Measurements from ENCODE around the gene PCBP4.

PCBP4 gene

GRCh38 chr3:51974277-51974962 is 7.2 kb upstream of the PCBP4 start:
- Histone ChIP-seq H3K9me3 (ENCODE audit: control insufficient read depth in 2 of 2, low read length in 2 of 2) (no peaks in the 10 kb centered on the region), H3K27ac (ENCODE audit: low read depth in 2 of 2, low read length in 2 of 2) (peak overlapping the region; percentile 87 to 95), H3K4me3 (ENCODE audit: low read length in 2 of 2) (peak overlapping the region; percentile 90 to 95), H3K9ac (ENCODE audit: low read depth in 1 of 2, low read length in 2 of 2) (peak overlapping the region; percentile 92 to 96), H3K27me3 (ENCODE audit: control insufficient read depth in 2 of 2, insufficient read depth in 2 of 2, low read length in 2 of 2) (no peaks in the 10 kb centered on the region), H3K4me1 (ENCODE audit: control insufficient read depth in 2 of 2, insufficient read depth in 2 of 2, low read length in 2 of 2) (peaks cover 16 to 18% of the 10 kb centered on the region in 2 donors), H3K36me3 (ENCODE audit: control insufficient read depth in 2 of 2, insufficient read depth in 2 of 2, low read length in 2 of 2) (peaks cover 0 to 4% of the 10 kb centered on the region in 2 donors)

GRCh38 chr3:51971350-51971749 is 4.1 kb upstream of the PCBP4 start:
- peaks cover 25 to 28% of the 10 kb centered on the region in 2 donors for H3K4me1 ChIP-seq (ENCODE audit: control insufficient read depth in 2 of 2, insufficient read depth in 2 of 2, low read length in 2 of 2)
- H3K36me3 ChIP-seq (ENCODE audit: control insufficient read depth in 2 of 2, insufficient read depth in 2 of 2, low read length in 2 of 2): peaks cover 0 to 4% of the 10 kb centered on the region in 2 donors
- H3K27ac ChIP-seq (ENCODE audit: low read depth in 2 of 2, low read length in 2 of 2): no peak overlapping the region
- no peak overlapping the region for H3K4me3 ChIP-seq (ENCODE audit: low read length in 2 of 2)
- no peaks in the 10 kb centered on the region for H3K27me3 ChIP-seq (ENCODE audit: control insufficient read depth in 2 of 2, insufficient read depth in 2 of 2, low read length in 2 of 2)
- no peak overlapping the region for H3K9ac ChIP-seq (ENCODE audit: low read depth in 1 of 2, low read length in 2 of 2)
- H3K9me3 ChIP-seq (ENCODE audit: control insufficient read depth in 2 of 2, low read length in 2 of 2): no peaks in the 10 kb centered on the region

GRCh38 chr3:51970606-51971300 is 3.5 kb upstream of the PCBP4 start:
- H3K4me1 ChIP-seq (ENCODE audit: control insufficient read depth in 2 of 2, insufficient read depth in 2 of 2, low read length in 2 of 2): peaks cover 22 to 27% of the 10 kb centered on the region in 2 donors
- no peak overlapping the region for H3K9ac ChIP-seq (ENCODE audit: low read depth in 1 of 2, low read length in 2 of 2)
- no peak overlapping the region for H3K27ac ChIP-seq (ENCODE audit: low read depth in 2 of 2, low read length in 2 of 2)

GRCh38 chr3:51969841-51970240 is 2.6 kb upstream of the PCBP4 start:
- Histone ChIP-seq H3K4me3 (ENCODE audit: low read length in 2 of 2) (no peak overlapping the region), H3K27me3 (ENCODE audit: control insufficient read depth in 2 of 2, insufficient read depth in 2 of 2, low read length in 2 of 2) (no peaks in the 10 kb centered on the region), H3K36me3 (ENCODE audit: control insufficient read depth in 2 of 2, insufficient read depth in 2 of 2, low read length in 2 of 2) (peaks cover 0 to 4% of the 10 kb centered on the region in 2 donors), H3K9me3 (ENCODE audit: control insufficient read depth in 2 of 2, low read length in 2 of 2) (no peaks in the 10 kb centered on the region), H3K9ac (ENCODE audit: low read depth in 1 of 2, low read length in 2 of 2) (no peak overlapping the region), H3K4me1 (ENCODE audit: control insufficient read depth in 2 of 2, insufficient read depth in 2 of 2, low read length in 2 of 2) (peaks cover 19 to 22% of the 10 kb centered on the region in 2 donors), H3K27ac (ENCODE audit: low read depth in 2 of 2, low read length in 2 of 2) (no peak overlapping the region)

More at GRCh38 chr3:51970606-51971300, 3.5 kb upstream of the PCBP4 start:
- peaks cover 0 to 4% of the 10 kb centered on the region in 2 donors for H3K36me3 ChIP-seq (ENCODE audit: control insufficient read depth in 2 of 2, insufficient read depth in 2 of 2, low read length in 2 of 2)
- H3K27me3 ChIP-seq (ENCODE audit: control insufficient read depth in 2 of 2, insufficient read depth in 2 of 2, low read length in 2 of 2): no peaks in the 10 kb centered on the region
- H3K4me3 ChIP-seq (ENCODE audit: low read length in 2 of 2): no peak overlapping the region
- H3K9me3 ChIP-seq (ENCODE audit: control insufficient read depth in 2 of 2, low read length in 2 of 2): no peaks in the 10 kb centered on the region

GRCh38 chr3:51968883-51969678 is 1.8 kb upstream of the PCBP4 start:
- Histone ChIP-seq H3K4me1 (ENCODE audit: control insufficient read depth in 2 of 2, insufficient read depth in 2 of 2, low read length in 2 of 2) (peaks cover 11 to 14% of the 10 kb centered on the region in 2 donors), H3K9me3 (ENCODE audit: control insufficient read depth in 2 of 2, low read length in 2 of 2) (no peaks in the 10 kb centered on the region), H3K27ac (ENCODE audit: low read depth in 2 of 2, low read length in 2 of 2) (no peak overlapping the region), H3K9ac (ENCODE audit: low read depth in 1 of 2, low read length in 2 of 2) (no peak overlapping the region), H3K36me3 (ENCODE audit: control insufficient read depth in 2 of 2, insufficient read depth in 2 of 2, low read length in 2 of 2) (peaks cover 0 to 4% of the 10 kb centered on the region in 2 donors), H3K4me3 (ENCODE audit: low read length in 2 of 2) (no peak overlapping the region), H3K27me3 (ENCODE audit: control insufficient read depth in 2 of 2, insufficient read depth in 2 of 2, low read length in 2 of 2) (no peaks in the 10 kb centered on the region)

- H3K36me3 ChIP-seq (ENCODE audit: control insufficient read depth in 2 of 2, insufficient read depth in 2 of 2, low read length in 2 of 2): peaks cover 0 to 4% of the 10 kb centered on the region in 2 donors
- H3K27me3 ChIP-seq (ENCODE audit: control insufficient read depth in 2 of 2, insufficient read depth in 2 of 2, low read length in 2 of 2): no peaks in the 10 kb centered on the region
- peaks cover 7 to 13% of the 10 kb centered on the region in 2 donors for H3K4me1 ChIP-seq (ENCODE audit: control insufficient read depth in 2 of 2, insufficient read depth in 2 of 2, low read length in 2 of 2)
- H3K4me3 ChIP-seq (ENCODE audit: low read length in 2 of 2): peak overlapping the region; percentile 55 to 59
- no peaks in the 10 kb centered on the region for H3K9me3 ChIP-seq (ENCODE audit: control insufficient read depth in 2 of 2, low read length in 2 of 2)
- H3K27ac ChIP-seq (ENCODE audit: low read depth in 2 of 2, low read length in 2 of 2): peak overlapping the region; percentile 64 to 77
- H3K9ac ChIP-seq (ENCODE audit: low read depth in 1 of 2, low read length in 2 of 2): peak overlapping the region; percentile 35 to 71
These were observed 1.0 kb upstream of the PCBP4 start for GRCh38 chr3:51968170-51968775.

- Histone ChIP-seq H3K4me3 (ENCODE audit: low read length in 2 of 2) (peak overlapping the region; percentile 74 to 81), H3K4me1 (ENCODE audit: control insufficient read depth in 2 of 2, insufficient read depth in 2 of 2, low read length in 2 of 2) (peaks cover 7 to 13% of the 10 kb centered on the region in 2 donors), H3K9ac (ENCODE audit: low read depth in 1 of 2, low read length in 2 of 2) (peak overlapping the region; percentile 67 to 77), H3K27ac (ENCODE audit: low read depth in 2 of 2, low read length in 2 of 2) (peak overlapping the region in 1 of 2 donors; percentile 48), H3K36me3 (ENCODE audit: control insufficient read depth in 2 of 2, insufficient read depth in 2 of 2, low read length in 2 of 2) (peaks cover 0 to 4% of the 10 kb centered on the region in 2 donors), H3K9me3 (ENCODE audit: control insufficient read depth in 2 of 2, low read length in 2 of 2) (no peaks in the 10 kb centered on the region), H3K27me3 (ENCODE audit: control insufficient read depth in 2 of 2, insufficient read depth in 2 of 2, low read length in 2 of 2) (no peaks in the 10 kb centered on the region)
These were observed 301 bp downstream of the PCBP4 start for GRCh38 chr3:51966922-51967383.

- peaks cover 7 to 13% of the 10 kb centered on the region in 2 donors for H3K4me1 ChIP-seq (ENCODE audit: control insufficient read depth in 2 of 2, insufficient read depth in 2 of 2, low read length in 2 of 2)
- peak overlapping the region; percentile 74 to 81 for H3K4me3 ChIP-seq (ENCODE audit: low read length in 2 of 2)
- no peaks in the 10 kb centered on the region for H3K27me3 ChIP-seq (ENCODE audit: control insufficient read depth in 2 of 2, insufficient read depth in 2 of 2, low read length in 2 of 2)
- peak overlapping the region in 1 of 2 donors; percentile 48 for H3K27ac ChIP-seq (ENCODE audit: low read depth in 2 of 2, low read length in 2 of 2)
- peaks cover 0 to 4% of the 10 kb centered on the region in 2 donors for H3K36me3 ChIP-seq (ENCODE audit: control insufficient read depth in 2 of 2, insufficient read depth in 2 of 2, low read length in 2 of 2)
- H3K9me3 ChIP-seq (ENCODE audit: control insufficient read depth in 2 of 2, low read length in 2 of 2): no peaks in the 10 kb centered on the region
- H3K9ac ChIP-seq (ENCODE audit: low read depth in 1 of 2, low read length in 2 of 2): peak overlapping the region in 1 of 2 donors; percentile 67
These were observed 768 bp downstream of the PCBP4 start for GRCh38 chr3:51966486-51966885.

- H3K27ac ChIP-seq (ENCODE audit: low read depth in 2 of 2, low read length in 2 of 2): no peak overlapping the region
- H3K4me1 ChIP-seq (ENCODE audit: control insufficient read depth in 2 of 2, insufficient read depth in 2 of 2, low read length in 2 of 2): peaks cover 7 to 13% of the 10 kb centered on the region in 2 donors
- H3K9ac ChIP-seq (ENCODE audit: low read depth in 1 of 2, low read length in 2 of 2): no peak overlapping the region
- H3K27me3 ChIP-seq (ENCODE audit: control insufficient read depth in 2 of 2, insufficient read depth in 2 of 2, low read length in 2 of 2): no peaks in the 10 kb centered on the region
- H3K4me3 ChIP-seq (ENCODE audit: low read length in 2 of 2): no peak overlapping the region
- H3K36me3 ChIP-seq (ENCODE audit: control insufficient read depth in 2 of 2, insufficient read depth in 2 of 2, low read length in 2 of 2): peaks cover 0 to 4% of the 10 kb centered on the region in 2 donors
- H3K9me3 ChIP-seq (ENCODE audit: control insufficient read depth in 2 of 2, low read length in 2 of 2): no peaks in the 10 kb centered on the region
These were observed 1.2 kb downstream of the PCBP4 start for GRCh38 chr3:51966016-51966415.
